SK-N-SH (cell line): ENCODE data around the gene DCAF5.

ENCODE experiments used
- CHD2 ChIP-seq: fragments of 150-350 bp; IDR thresholded peaks from 2 replicates; pipeline ENCODE4 v1.6.1; 2018; ENCODE audit warnings: low read length; ENCODE audit not compliant: partially characterized antibody
- CTCF ChIP-seq: fragments of 200-600 bp; sonication (generic); IDR thresholded peaks from 2 replicates; pipeline ENCODE4 v1.6.1; 2017; ENCODE audit warnings: antibody characterized with exemption, mild to moderate bottlenecking, moderate library complexity
- EP300 ChIP-seq, 2 experiments: IDR thresholded peaks; 2 replicates each; pipeline versions ENCODE4 v1.4.0 to v1.6.1; 2012; ENCODE audit warnings: borderline replicate concordance in 1 of 2, low read depth in 1 of 2, low read length in 1 of 2
- EZH2phosphoT487 ChIP-seq: fragments of 200-600 bp; sonication (generic); IDR thresholded peaks from 2 replicates; pipeline ENCODE4 v1.6.1; 2017; ENCODE audit warnings: low read depth, mixed run types, mild to moderate bottlenecking, antibody characterized with exemption, moderate library complexity, borderline replicate concordance
- FOXJ3 ChIP-seq: sonication (generic); formaldehyde crosslinking; IDR thresholded peaks from 2 replicates; pipeline ENCODE4 v1.5.1; 2020; ENCODE audit warnings: mild to moderate bottlenecking, missing genetic modification reagents
- GABPA ChIP-seq: IDR thresholded peaks from 2 replicates; pipeline ENCODE4 v1.4.0; 2012; ENCODE audit warnings: low read depth, mild to moderate bottlenecking
- MAX ChIP-seq: IDR thresholded peaks from 2 replicates; pipeline ENCODE4 v1.4.0; 2012; ENCODE audit warnings: low read depth
- REST ChIP-seq: IDR thresholded peaks from 2 replicates; pipeline ENCODE4 v1.6.1; 2012; ENCODE audit warnings: mild to moderate bottlenecking, low read depth, low read length, moderate library complexity
- RXRA ChIP-seq: IDR thresholded peaks from 2 replicates; pipeline ENCODE4 v1.4.0; 2012; ENCODE audit warnings: low read depth, mild to moderate bottlenecking, borderline replicate concordance
- SMC3 ChIP-seq: IDR thresholded peaks from 2 replicates; pipeline ENCODE4 v1.6.1; 2012; ENCODE audit warnings: low read depth, low read length, improper control_type of control experiment
- YY1 ChIP-seq: IDR thresholded peaks from 2 replicates; pipeline ENCODE4 v1.4.0; 2012; ENCODE audit warnings: low read depth, mild to moderate bottlenecking
- ZBTB33 ChIP-seq: IDR thresholded peaks from 2 replicates; pipeline ENCODE4 v1.4.0; 2012; ENCODE audit warnings: low read depth, borderline replicate concordance

GRCh38 chr14:69101331-69101826 lies 51.5 kb downstream of the DCAF5 start:
- peak; percentile 75 for TF ChIP-seq CTCF
- no peak for TF ChIP-seq EZH2phosphoT487
- no peak for TF ChIP-seq YY1
- no peak for TF ChIP-seq CHD2
- TF ChIP-seq SMC3 = peak; percentile 53
- TF ChIP-seq ZBTB33 = no peak
- no peak for TF ChIP-seq EP300 (IDR thresholded peaks at IDR 0.05; ENCODE audit: borderline replicate concordance in 1 of 2, low read depth in 1 of 2, low read length in 1 of 2)
- TF ChIP-seq REST = no peak
- TF ChIP-seq RXRA = no peak
- no peak for TF ChIP-seq FOXJ3 (CRISPR knock-in tag)
- TF ChIP-seq GABPA = no peak
- TF ChIP-seq MAX = no peak
